Mesothelial cell of epicardium (in vitro differentiated cells): ENCODE data around the gene ABCF2. TPM values are rescaled to one million over a fixed set of nuclear protein-coding genes. Genes with fewer than 3 reads are reported as not detected.

Experiments
- DNase-seq, 2 experiments: peaks; one replicate each; pipeline ENCODE4 v3.0.0; 2021; ENCODE audit warnings: low spot score in 2 of 2; ENCODE audit not compliant: unreplicated experiment in 2 of 2
- H3K27ac Mint-ChIP-seq: 2 replicates; pipeline ENCODE4 v1.8.0; 2021; ENCODE audit warnings: mixed read lengths
- H3K27me3 Mint-ChIP-seq: 2 replicates; pipeline ENCODE4 v1.8.0; 2021; ENCODE audit warnings: low read depth, mixed read lengths
- H3K36me3 Mint-ChIP-seq: 2 replicates; pipeline ENCODE4 v1.8.0; 2021; ENCODE audit warnings: mixed read lengths
- H3K4me1 Mint-ChIP-seq: 2 replicates; pipeline ENCODE4 v1.8.0; 2021; ENCODE audit warnings: mixed read lengths
- H3K4me3 Mint-ChIP-seq: 2 replicates; pipeline ENCODE4 v1.8.0; 2021; ENCODE audit warnings: mild to moderate bottlenecking, moderate library complexity, mixed read lengths
- H3K9me3 Mint-ChIP-seq: 2 replicates; pipeline ENCODE4 v1.8.0; 2021; ENCODE audit warnings: mixed read lengths
- CTCF ChIP-seq: fragments of 200-600 bp; sonication (generic); IDR thresholded peaks from one replicate; pipeline ENCODE4 v1.5.0; 2021; ENCODE audit warnings: antibody characterized with exemption; ENCODE audit not compliant: unreplicated experiment
- total RNA-seq: library from RNA; stranded (reverse); gene quantifications from 3 replicates; pipeline ENCODE4 v1.2.1, GENCODE V29; 2021

The ABCF2 gene
- total RNA-seq, 1 donor from 2014 or later, result 46.2 TPM

GRCh38 chr7:151252561-151252835, 25.5 kb upstream of the ABCF2 start:
- no peak for DNase-seq
- peak overlapping the region; percentile 76 for H3K4me3 Mint-ChIP-seq
- no peaks in the 10 kb centered on the region for H3K9me3 Mint-ChIP-seq
- H3K27ac Mint-ChIP-seq, result peak overlapping the region; percentile 99
- TF ChIP-seq CTCF, result no peak
- no peaks in the 10 kb centered on the region for H3K36me3 Mint-ChIP-seq
- peaks cover 14% of the 10 kb centered on the region for H3K27me3 Mint-ChIP-seq
- H3K4me1 Mint-ChIP-seq, result peaks cover 60% of the 10 kb centered on the region

DNA sequence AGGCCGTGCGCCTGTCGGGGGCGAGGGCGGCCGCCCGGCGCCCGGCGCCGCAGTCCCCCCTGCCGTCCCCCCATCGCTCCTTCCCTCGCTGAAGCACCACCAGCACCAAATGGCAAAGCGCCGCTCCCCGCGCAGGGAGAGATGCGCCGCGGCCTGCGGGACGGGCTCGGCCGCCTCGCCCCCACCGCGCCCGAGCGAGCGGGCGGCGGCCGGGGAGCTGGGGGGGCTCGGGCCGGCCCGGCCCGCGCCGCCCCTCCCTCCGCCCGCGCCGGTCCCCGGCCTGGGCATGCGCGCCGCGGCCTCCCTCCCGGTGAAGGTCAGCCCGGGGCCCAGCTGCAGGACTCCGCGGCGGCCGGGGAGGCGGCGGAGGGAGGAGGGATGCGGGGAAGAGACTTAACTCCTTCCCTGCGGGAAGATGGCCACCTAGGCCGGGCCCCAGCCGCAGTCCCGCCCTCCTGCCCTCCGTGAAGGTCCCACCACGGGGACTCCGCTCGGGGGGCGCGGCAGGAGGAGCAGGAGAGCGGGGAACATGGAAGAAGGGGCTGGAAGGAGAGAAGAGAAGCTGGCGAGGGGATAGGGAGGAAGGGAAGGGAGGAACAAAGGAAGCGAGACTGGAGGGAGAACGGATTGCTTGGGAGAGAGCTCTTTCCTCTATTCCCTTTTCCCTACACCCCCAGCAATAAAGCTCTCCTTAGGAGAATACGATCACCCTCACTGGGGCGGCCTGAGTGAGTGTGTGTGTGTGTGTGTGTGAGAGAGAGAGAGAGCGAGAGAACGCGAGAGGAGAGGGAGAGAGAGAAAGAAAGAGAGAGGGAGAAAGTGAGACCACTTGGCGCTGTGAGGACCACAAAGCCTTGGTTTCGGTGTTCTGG, 24.9 kb upstream of the ABCF2 start:
- Mint-ChIP-seq H3K36me3 (no peaks in the 10 kb centered on the region), H3K4me1 (peaks cover 66% of the 10 kb centered on the region), H3K27me3 (peaks cover 11% of the 10 kb centered on the region), H3K27ac (peak overlapping the region; percentile 99), H3K9me3 (no peaks in the 10 kb centered on the region), H3K4me3 (peak overlapping the region; percentile 76)
- no peak for TF ChIP-seq CTCF
- DNase-seq, result peak; percentile 56 to 77

- Mint-ChIP-seq H3K36me3 (no peaks in the 10 kb centered on the region), H3K4me3 (peak overlapping the region; percentile 71), H3K27ac (peak overlapping the region; percentile 98)
Observed at GRCh38 chr7:151251328-151251688, 24.3 kb upstream of the ABCF2 start.

GRCh38 chr7:151250181-151251132, 23.5 kb upstream of the ABCF2 start:
- TF ChIP-seq CTCF, result no peak
- no peak for DNase-seq
- H3K36me3 Mint-ChIP-seq, result no peaks in the 10 kb centered on the region
- H3K4me3 Mint-ChIP-seq, result peak overlapping the region; percentile 71
- H3K9me3 Mint-ChIP-seq, result no peaks in the 10 kb centered on the region
- H3K27ac Mint-ChIP-seq, result peak overlapping the region; percentile 98
- peaks cover 1% of the 10 kb centered on the region for H3K27me3 Mint-ChIP-seq
- peaks cover 72% of the 10 kb centered on the region for H3K4me1 Mint-ChIP-seq

More at GRCh38 chr7:151251328-151251688, 24.3 kb upstream of the ABCF2 start:
- peak in 1 of 2 experiments; percentile 57 for DNase-seq
- Mint-ChIP-seq H3K9me3 (no peaks in the 10 kb centered on the region), H3K27me3 (peaks cover 5% of the 10 kb centered on the region), H3K4me1 (peaks cover 66% of the 10 kb centered on the region)
- no peak for TF ChIP-seq CTCF

- Mint-ChIP-seq H3K36me3 (no peaks in the 10 kb centered on the region), H3K4me1 (peaks cover 75% of the 10 kb centered on the region), H3K27ac (peak overlapping the region; percentile 98), H3K9me3 (no peaks in the 10 kb centered on the region), H3K4me3 (peak overlapping the region; percentile 68), H3K27me3 (no peaks in the 10 kb centered on the region)
- TF ChIP-seq CTCF, result no peak
- DNase-seq, result no peak
Observed at GRCh38 chr7:151249732-151250072, 22.7 kb upstream of the ABCF2 start.
